Measurements from ENCODE around the gene PTBP2.

DNA sequence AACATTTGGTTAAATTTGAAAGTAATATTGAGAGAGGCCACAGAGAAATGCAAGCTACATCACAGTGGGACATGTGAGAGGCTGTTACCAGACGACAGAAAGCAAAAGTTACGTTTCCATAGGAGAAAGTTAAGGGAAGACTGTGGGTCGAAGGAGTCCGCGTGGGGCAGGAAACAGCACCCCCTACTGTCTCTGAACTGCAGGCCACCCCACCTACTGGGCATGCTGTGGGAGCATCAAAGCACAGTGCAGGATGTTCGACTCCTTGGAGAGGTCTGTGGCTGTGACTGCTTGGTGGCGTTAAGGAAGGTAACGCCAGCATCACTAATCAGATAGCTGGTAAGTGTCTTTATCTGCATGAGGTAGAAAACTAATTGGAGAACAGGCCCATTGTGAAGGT, 123.9 kb downstream of the PTBP2 start:
- peak; percentile 60 for TF ChIP-seq CTCF (IDR thresholded peaks at IDR 0.05; ENCODE audit: insufficient read depth, low read length, poor library complexity, severe bottlenecking)
- TF ChIP-seq EZH2phosphoT487 (conservative IDR thresholded peaks at IDR 0.05; ENCODE audit: low read length) = no peak
